ENCODE results near the gene KIAA1958. TPM values are rescaled to one million over a fixed set of nuclear protein-coding genes. Genes with fewer than 3 reads are reported as not detected.

Gene KIAA1958
- total and polyA plus RNA-seq, 8 donors: 10.5 to 15.6 (median 14.2) TPM

- no peaks in the 10 kb centered on the region for H3K9me3 ChIP-seq
- peaks cover 0 to 3% of the 10 kb centered on the region in 2 donors for H3K4me1 ChIP-seq
- ATAC-seq: no peak
- no peaks in the 10 kb centered on the region for H3K27me3 ChIP-seq
- no peak for TF ChIP-seq CTCF (IDR thresholded peaks at IDR 0.05)
- H3K4me3 ChIP-seq: no peak overlapping the region
- H3K36me3 ChIP-seq: no peaks in the 10 kb centered on the region
- intact Hi-C loops (cut with DNase I): no loop called here
- no peak for DNase-seq
- H3K27ac ChIP-seq: no peak overlapping the region
Measured at GRCh38 chr9:112537561-112537960, 50.9 kb downstream of the KIAA1958 start.

GRCh38 chr9:112540800-112541199 lies 54.2 kb downstream of the KIAA1958 start:
- intact Hi-C loops (cut with DNase I): no loop called here
- Histone ChIP-seq H3K27me3 (no peaks in the 10 kb centered on the region), H3K4me3 (no peak overlapping the region), H3K9me3 (no peaks in the 10 kb centered on the region), H3K36me3 (no peaks in the 10 kb centered on the region), H3K4me1 (peaks cover 0 to under 1% of the 10 kb centered on the region in 2 donors), H3K27ac (no peak overlapping the region)
- ATAC-seq: no peak
- TF ChIP-seq CTCF (IDR thresholded peaks at IDR 0.05): no peak
- no peak for DNase-seq

GRCh38 chr9:112541685-112542084 lies 55.1 kb downstream of the KIAA1958 start:
- ATAC-seq: peak; percentile 25
- H3K27me3 ChIP-seq: no peaks in the 10 kb centered on the region

GRCh38 chr9:112542593-112543292 lies 56.1 kb downstream of the KIAA1958 start:
- ATAC-seq (no peak), DNase-seq (no peak)
- H3K4me1 ChIP-seq: peaks cover 0 to 8% of the 10 kb centered on the region in 2 donors
- no peaks in the 10 kb centered on the region for H3K36me3 ChIP-seq
- intact Hi-C loops (cut with DNase I): no loop called here
- H3K9me3 ChIP-seq: no peaks in the 10 kb centered on the region
- no peaks in the 10 kb centered on the region for H3K27me3 ChIP-seq
- no peak for TF ChIP-seq CTCF (IDR thresholded peaks at IDR 0.05)
- no peak overlapping the region for H3K4me3 ChIP-seq
- no peak overlapping the region for H3K27ac ChIP-seq

More at GRCh38 chr9:112541685-112542084, 55.1 kb downstream of the KIAA1958 start:
- H3K4me1 ChIP-seq: peaks cover 0 to 8% of the 10 kb centered on the region in 2 donors
- DNase-seq: peak in 1 of 4 donors; percentile 23
- H3K36me3 ChIP-seq: no peaks in the 10 kb centered on the region
- H3K9me3 ChIP-seq: no peaks in the 10 kb centered on the region
- H3K27ac ChIP-seq: no peak overlapping the region
- intact Hi-C loops (cut with DNase I): no loop called here
- no peak for TF ChIP-seq CTCF (IDR thresholded peaks at IDR 0.05)
- H3K4me3 ChIP-seq: no peak overlapping the region

- no peak overlapping the region for H3K27ac ChIP-seq
Measured at GRCh38 chr9:112544477-112544876, 57.9 kb downstream of the KIAA1958 start.

More at GRCh38 chr9:112544477-112544876, 57.9 kb downstream of the KIAA1958 start:
- Histone ChIP-seq H3K4me3 (no peak overlapping the region), H3K36me3 (no peaks in the 10 kb centered on the region), H3K9me3 (no peaks in the 10 kb centered on the region), H3K4me1 (peaks cover 0 to 17% of the 10 kb centered on the region in 2 donors), H3K27me3 (no peaks in the 10 kb centered on the region)
- DNase-seq (no peak), ATAC-seq (no peak)
- TF ChIP-seq CTCF (IDR thresholded peaks at IDR 0.05): no peak
- intact Hi-C loops (cut with DNase I): no loop called here
